ENCODE measurements around the gene HEXD.

The HEXD gene

DNA sequence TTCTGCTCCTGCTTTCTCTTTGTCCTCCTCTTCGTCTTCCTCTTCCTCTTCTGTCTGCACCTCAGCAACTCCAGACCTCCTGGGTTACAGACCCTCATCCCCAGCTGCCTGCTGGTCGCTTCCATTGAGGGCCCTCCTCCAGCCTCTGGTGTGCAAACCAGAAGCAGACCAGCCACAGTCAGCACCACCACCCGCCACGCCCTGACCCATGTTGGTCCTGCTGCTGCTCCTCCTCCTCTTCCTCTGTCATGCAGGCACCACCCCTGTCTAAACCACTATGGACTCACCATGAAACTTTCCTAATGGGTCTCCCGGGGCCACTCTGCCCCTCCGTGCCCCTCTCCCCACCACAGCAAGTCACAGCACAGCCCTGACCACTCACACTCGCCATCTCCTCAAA is 11.7 kb downstream of the HEXD start:
- DNase-seq (ENCODE audit: low read depth, low spot score), result no peak
- no peak overlapping the region for H3K9ac ChIP-seq (ENCODE audit: insufficient read length, low read depth)
- H3K27me3 ChIP-seq (ENCODE audit: insufficient read depth, insufficient read length), result no peaks in the 10 kb centered on the region
- H3K9me3 ChIP-seq (ENCODE audit: insufficient read depth, low read length), result no peaks in the 10 kb centered on the region
- H3K4me3 ChIP-seq (ENCODE audit: insufficient read length, low read depth), result no peak overlapping the region
- H3K36me3 ChIP-seq (ENCODE audit: insufficient read depth, insufficient read length, low read length), result peaks cover 28% of the 10 kb centered on the region
- H3K4me1 ChIP-seq (ENCODE audit: insufficient read depth, insufficient read length), result peaks cover 5% of the 10 kb centered on the region
- TF ChIP-seq YY1 (IDR thresholded peaks at IDR 0.05; ENCODE audit: insufficient read depth, insufficient read length) (no peak), ZNF274 (IDR thresholded peaks at IDR 0.05; ENCODE audit: low read depth, low read length) (no peak), SUZ12 (IDR thresholded peaks at IDR 0.05; ENCODE audit: extremely low read depth, insufficient read depth, insufficient read length) (no peak)

DNA sequence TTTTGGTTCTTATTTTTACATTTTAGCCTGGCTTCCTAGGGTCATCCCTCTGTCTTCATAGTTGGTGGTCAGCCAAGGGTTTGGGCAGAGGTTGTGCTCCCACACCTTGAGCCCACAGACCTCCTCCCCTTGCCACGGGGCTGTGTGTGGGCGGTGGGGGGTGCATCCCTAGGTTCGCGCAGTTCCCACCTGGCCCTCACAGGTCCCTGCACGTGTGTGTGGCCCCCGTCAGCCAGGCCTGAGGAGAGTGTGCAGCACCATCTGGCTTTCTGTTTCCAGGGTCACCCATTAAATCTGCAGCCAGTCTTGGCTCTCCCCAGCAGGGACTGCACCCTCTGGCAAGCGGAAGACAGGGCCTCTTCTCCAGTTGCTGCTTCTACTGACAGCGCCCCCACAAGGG is 13.9 kb downstream of the HEXD start:
- peaks cover 11% of the 10 kb centered on the region for H3K4me1 ChIP-seq (ENCODE audit: insufficient read depth, insufficient read length)
- H3K9ac ChIP-seq (ENCODE audit: insufficient read length, low read depth), result peak overlapping the region; percentile 36

DNA sequence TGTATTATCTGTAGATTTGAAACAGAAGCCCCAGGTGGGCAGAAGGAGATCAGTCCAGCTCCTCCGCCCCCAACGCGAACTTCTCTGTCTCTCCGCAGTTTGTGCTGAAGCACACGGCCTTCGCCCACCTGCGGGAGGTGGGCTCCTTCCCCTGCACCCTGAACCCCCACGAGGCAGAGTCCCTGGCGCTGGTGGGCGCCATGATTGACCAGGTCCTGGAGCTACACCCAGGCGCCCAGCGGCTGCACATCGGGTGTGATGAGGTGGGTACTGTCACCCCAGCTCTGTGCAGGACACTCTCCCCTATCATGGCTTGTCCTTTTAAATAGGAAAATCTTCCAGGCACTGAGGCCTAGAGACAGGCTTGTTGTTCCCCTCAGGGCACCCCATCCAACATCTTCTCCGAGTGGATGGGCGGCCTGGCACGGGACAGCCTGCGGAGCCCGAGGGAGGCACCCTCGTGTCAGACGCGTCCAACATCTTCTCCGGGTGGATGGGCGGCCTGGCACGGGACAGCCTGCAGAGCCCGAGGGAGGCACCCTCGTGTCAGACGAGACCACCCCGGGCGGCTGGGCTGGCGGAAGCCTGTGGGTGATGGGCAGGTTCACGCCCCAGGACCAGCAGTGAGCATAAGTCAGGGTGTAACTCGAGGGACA is 15.5 kb downstream of the HEXD start:
- peaks cover 58% of the 10 kb centered on the region for H3K36me3 ChIP-seq (ENCODE audit: insufficient read depth, insufficient read length, low read length)
- H3K4me3 ChIP-seq (ENCODE audit: insufficient read length, low read depth), result no peak overlapping the region
- TF ChIP-seq YY1 (IDR thresholded peaks at IDR 0.05; ENCODE audit: insufficient read depth, insufficient read length) (no peak), SUZ12 (IDR thresholded peaks at IDR 0.05; ENCODE audit: extremely low read depth, insufficient read depth, insufficient read length) (no peak), ZNF274 (IDR thresholded peaks at IDR 0.05; ENCODE audit: low read depth, low read length) (no peak)
- H3K9me3 ChIP-seq (ENCODE audit: insufficient read depth, low read length), result no peaks in the 10 kb centered on the region
- peaks cover 11% of the 10 kb centered on the region for H3K4me1 ChIP-seq (ENCODE audit: insufficient read depth, insufficient read length)
- no peak overlapping the region for H3K9ac ChIP-seq (ENCODE audit: insufficient read length, low read depth)
- H3K27me3 ChIP-seq (ENCODE audit: insufficient read depth, insufficient read length), result no peaks in the 10 kb centered on the region
- DNase-seq (ENCODE audit: low read depth, low spot score), result no peak

More for the DNA sequence above, 13.9 kb downstream of the HEXD start:
- H3K36me3 ChIP-seq (ENCODE audit: insufficient read depth, insufficient read length, low read length), result peaks cover 47% of the 10 kb centered on the region
- H3K27me3 ChIP-seq (ENCODE audit: insufficient read depth, insufficient read length), result no peaks in the 10 kb centered on the region
- no peak for TF ChIP-seq ZNF274 (IDR thresholded peaks at IDR 0.05; ENCODE audit: low read depth, low read length)
- no peak overlapping the region for H3K4me3 ChIP-seq (ENCODE audit: insufficient read length, low read depth)
- no peaks in the 10 kb centered on the region for H3K9me3 ChIP-seq (ENCODE audit: insufficient read depth, low read length)
- DNase-seq (ENCODE audit: low read depth, low spot score), result no peak

DNA sequence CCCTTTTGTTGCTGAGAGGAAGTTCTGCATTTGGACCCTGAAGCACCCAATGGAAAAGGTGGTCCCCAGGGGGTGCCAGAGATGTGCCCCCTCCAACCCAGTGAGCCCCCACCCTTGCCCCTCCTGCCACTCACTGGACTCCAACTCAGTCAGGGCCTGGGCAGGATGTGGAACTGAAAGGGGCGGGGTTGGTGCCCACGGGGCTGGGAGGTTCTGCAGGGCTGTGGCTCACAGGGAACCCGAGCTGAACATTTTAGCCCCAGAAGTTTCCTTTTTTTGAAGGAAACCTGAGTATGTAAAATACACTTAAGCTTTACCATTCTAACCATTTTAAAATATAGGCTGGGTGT is 16.0 kb downstream of the HEXD start:
- DNase-seq (ENCODE audit: low read depth, low spot score), result no peak
- peaks cover 15% of the 10 kb centered on the region for H3K4me1 ChIP-seq (ENCODE audit: insufficient read depth, insufficient read length)

DNA sequence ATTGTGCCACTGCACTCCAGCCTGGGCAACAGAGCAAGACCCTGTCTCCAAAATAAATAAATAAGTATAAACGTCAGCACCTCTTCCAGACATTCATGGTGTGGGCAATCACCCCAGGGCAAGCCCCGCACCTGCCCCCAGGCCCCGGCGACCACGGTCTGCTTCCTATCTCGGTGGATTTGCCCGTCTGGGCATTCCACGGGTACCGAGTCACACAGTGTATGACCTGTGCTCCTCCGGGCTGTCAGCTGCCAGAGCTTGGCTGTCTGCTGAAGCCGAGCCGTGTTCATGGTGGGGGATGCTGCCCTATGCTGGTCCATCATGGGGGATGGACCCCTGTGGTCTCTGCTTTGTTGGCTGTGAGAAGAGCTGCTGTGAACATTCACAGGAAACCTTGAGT is 17.0 kb downstream of the HEXD start:
- Histone ChIP-seq H3K9me3 (ENCODE audit: insufficient read depth, low read length) (no peaks in the 10 kb centered on the region), H3K4me3 (ENCODE audit: insufficient read length, low read depth) (no peak overlapping the region), H3K9ac (ENCODE audit: insufficient read length, low read depth) (no peak overlapping the region), H3K4me1 (ENCODE audit: insufficient read depth, insufficient read length) (peaks cover 18% of the 10 kb centered on the region), H3K27me3 (ENCODE audit: insufficient read depth, insufficient read length) (no peaks in the 10 kb centered on the region), H3K36me3 (ENCODE audit: insufficient read depth, insufficient read length, low read length) (peaks cover 59% of the 10 kb centered on the region)
- no peak for TF ChIP-seq ZNF274 (IDR thresholded peaks at IDR 0.05; ENCODE audit: low read depth, low read length)
- TF ChIP-seq SUZ12 (IDR thresholded peaks at IDR 0.05; ENCODE audit: extremely low read depth, insufficient read depth, insufficient read length), result no peak
- no peak for TF ChIP-seq YY1 (IDR thresholded peaks at IDR 0.05; ENCODE audit: insufficient read depth, insufficient read length)
- DNase-seq (ENCODE audit: low read depth, low spot score), result no peak

More for the DNA sequence above, 16.0 kb downstream of the HEXD start:
- TF ChIP-seq SUZ12 (IDR thresholded peaks at IDR 0.05; ENCODE audit: extremely low read depth, insufficient read depth, insufficient read length), result no peak
- Histone ChIP-seq H3K4me3 (ENCODE audit: insufficient read length, low read depth) (no peak overlapping the region), H3K9me3 (ENCODE audit: insufficient read depth, low read length) (no peaks in the 10 kb centered on the region), H3K36me3 (ENCODE audit: insufficient read depth, insufficient read length, low read length) (peaks cover 61% of the 10 kb centered on the region), H3K9ac (ENCODE audit: insufficient read length, low read depth) (no peak overlapping the region), H3K27me3 (ENCODE audit: insufficient read depth, insufficient read length) (no peaks in the 10 kb centered on the region)

DNA sequence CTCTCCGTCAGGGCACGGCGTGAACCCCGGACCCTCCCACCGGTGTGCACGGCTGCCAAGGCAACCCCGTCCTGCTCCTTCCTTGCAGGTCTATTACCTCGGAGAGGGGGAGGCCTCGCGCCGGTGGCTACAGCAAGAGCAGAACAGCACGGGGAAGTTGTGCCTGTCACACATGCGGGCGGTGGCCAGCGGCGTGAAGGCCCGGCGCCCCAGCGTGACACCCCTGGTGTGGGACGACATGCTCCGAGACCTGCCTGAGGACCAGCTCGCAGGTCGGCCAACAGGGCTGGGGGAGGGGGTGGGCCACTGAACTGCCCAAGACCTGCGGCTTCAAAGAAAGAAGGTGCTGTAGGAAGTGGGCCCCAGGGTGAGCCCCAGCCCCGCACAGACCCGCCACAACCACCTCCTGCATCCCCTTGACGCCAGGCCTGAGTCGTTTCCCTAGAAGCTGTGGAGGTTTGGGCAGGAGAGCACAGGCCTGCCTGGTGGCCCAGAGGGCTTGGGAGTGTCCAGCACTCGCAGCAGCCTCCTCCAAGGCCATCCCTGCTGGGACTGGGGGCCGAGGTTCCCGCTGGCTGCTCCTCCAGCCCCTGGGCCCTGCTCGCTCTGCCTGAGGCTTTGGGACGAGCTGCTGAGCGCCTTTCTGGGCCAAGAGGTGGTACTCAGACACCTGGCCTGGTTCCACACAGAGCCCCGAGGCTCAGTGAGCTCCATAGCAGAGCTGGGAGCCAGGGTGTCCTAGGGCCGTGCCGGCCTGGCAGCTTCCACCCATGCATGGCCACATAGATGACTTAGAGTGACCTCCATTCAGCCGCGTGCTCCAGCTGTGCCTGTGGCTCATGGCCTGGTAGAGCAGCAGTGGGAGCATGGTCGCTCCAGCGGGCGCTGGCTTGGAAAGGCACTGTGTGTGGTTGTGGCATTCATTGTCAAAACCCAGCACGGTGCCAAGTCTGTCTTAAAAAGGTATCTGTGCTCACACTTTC is 17.7 kb downstream of the HEXD start:
- Histone ChIP-seq H3K27me3 (ENCODE audit: insufficient read depth, insufficient read length) (no peaks in the 10 kb centered on the region), H3K4me3 (ENCODE audit: insufficient read length, low read depth) (no peak overlapping the region), H3K9ac (ENCODE audit: insufficient read length, low read depth) (no peak overlapping the region), H3K36me3 (ENCODE audit: insufficient read depth, insufficient read length, low read length) (peaks cover 62% of the 10 kb centered on the region), H3K4me1 (ENCODE audit: insufficient read depth, insufficient read length) (peaks cover 18% of the 10 kb centered on the region), H3K9me3 (ENCODE audit: insufficient read depth, low read length) (no peaks in the 10 kb centered on the region)
- DNase-seq (ENCODE audit: low read depth, low spot score), result no peak
- no peak for TF ChIP-seq SUZ12 (IDR thresholded peaks at IDR 0.05; ENCODE audit: extremely low read depth, insufficient read depth, insufficient read length)
- TF ChIP-seq YY1 (IDR thresholded peaks at IDR 0.05; ENCODE audit: insufficient read depth, insufficient read length), result no peak

DNA sequence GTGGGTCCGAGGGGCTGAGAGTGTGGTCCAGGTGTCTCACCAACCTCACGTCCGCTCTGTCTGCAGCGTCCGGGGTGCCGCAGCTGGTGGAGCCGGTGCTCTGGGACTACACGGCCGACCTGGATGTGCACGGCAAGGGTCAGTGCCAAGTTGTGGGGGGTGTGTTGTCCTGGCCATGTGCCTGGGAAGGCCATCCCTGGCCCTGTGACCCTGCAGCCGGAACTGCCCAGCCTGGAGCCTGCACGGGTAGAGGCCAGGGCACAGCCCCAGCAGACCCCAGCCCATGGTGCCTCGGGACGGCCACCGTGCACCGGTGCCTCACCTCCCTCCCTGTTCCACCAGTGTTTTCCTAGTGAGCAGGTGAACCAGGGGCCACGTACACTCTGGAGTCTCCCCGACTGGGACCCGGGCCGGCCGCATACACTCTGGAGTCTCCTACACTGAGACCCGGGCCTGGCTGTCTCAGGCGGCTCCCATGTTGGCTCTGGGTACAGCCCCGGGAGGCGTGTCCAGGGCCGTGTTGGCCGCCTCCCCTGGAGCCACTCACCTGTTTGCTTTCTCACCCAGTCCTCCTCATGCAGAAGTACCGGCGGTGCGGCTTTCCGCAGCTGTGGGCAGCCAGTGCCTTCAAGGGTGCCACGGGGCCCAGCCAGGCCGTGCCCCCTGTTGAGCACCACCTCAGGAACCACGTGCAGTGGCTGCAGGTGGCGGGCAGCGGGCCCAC is 18.6 kb downstream of the HEXD start:
- no peaks in the 10 kb centered on the region for H3K27me3 ChIP-seq (ENCODE audit: insufficient read depth, insufficient read length)
- H3K9ac ChIP-seq (ENCODE audit: insufficient read length, low read depth), result no peak overlapping the region
- H3K4me3 ChIP-seq (ENCODE audit: insufficient read length, low read depth), result no peak overlapping the region
- peaks cover 18% of the 10 kb centered on the region for H3K4me1 ChIP-seq (ENCODE audit: insufficient read depth, insufficient read length)
- no peaks in the 10 kb centered on the region for H3K9me3 ChIP-seq (ENCODE audit: insufficient read depth, low read length)
- peaks cover 62% of the 10 kb centered on the region for H3K36me3 ChIP-seq (ENCODE audit: insufficient read depth, insufficient read length, low read length)
- DNase-seq (ENCODE audit: low read depth, low spot score), result no peak
- TF ChIP-seq YY1 (IDR thresholded peaks at IDR 0.05; ENCODE audit: insufficient read depth, insufficient read length) (no peak), ZNF274 (IDR thresholded peaks at IDR 0.05; ENCODE audit: low read depth, low read length) (no peak), SUZ12 (IDR thresholded peaks at IDR 0.05; ENCODE audit: extremely low read depth, insufficient read depth, insufficient read length) (no peak)

Measured in NT2/D1 (cell line).